NCI-H2029 treated with DMSO at 0.1 percent for 48 hours (cell line): ENCODE data around the gene NEURL1B.

Experiments used
- DNase-seq: peaks from one replicate; lab custom pipeline; 2025; lab: John Stamatoyannopoulos, UW

NEURL1B gene

GRCh38 chr5:172715931-172716682, 75.0 kb downstream of the NEURL1B start:
- DNase-seq = no peak

- peak; percentile 52 for DNase-seq
These were observed 75.8 kb downstream of the NEURL1B start for GRCh38 chr5:172716796-172717313.

- DNase-seq = no peak
These were observed 76.6 kb downstream of the NEURL1B start for GRCh38 chr5:172717481-172718195.

- DNase-seq = no peak
These were observed 77.6 kb downstream of the NEURL1B start for GRCh38 chr5:172718527-172719114.

GRCh38 chr5:172719211-172719610, 78.1 kb downstream of the NEURL1B start:
- DNase-seq = no peak

GRCh38 chr5:172720655-172721054, 79.6 kb downstream of the NEURL1B start:
- DNase-seq = no peak

- no peak for DNase-seq
These were observed 80.6 kb downstream of the NEURL1B start for GRCh38 chr5:172721455-172722326.

- DNase-seq = no peak
These were observed 81.3 kb downstream of the NEURL1B start for GRCh38 chr5:172722327-172722815.

- no peak for DNase-seq
These were observed 82.4 kb downstream of the NEURL1B start for GRCh38 chr5:172723508-172723907.

GRCh38 chr5:172724242-172725183, 83.5 kb downstream of the NEURL1B start:
- no peak for DNase-seq

- no peak for DNase-seq
These were observed 84.2 kb downstream of the NEURL1B start for GRCh38 chr5:172725273-172725672.

- no peak for DNase-seq
These were observed 84.7 kb downstream of the NEURL1B start for GRCh38 chr5:172725785-172726184.

- DNase-seq = no peak
These were observed 85.9 kb downstream of the NEURL1B start for GRCh38 chr5:172726966-172727365.

- no peak for DNase-seq
These were observed 86.5 kb downstream of the NEURL1B start for GRCh38 chr5:172727551-172727950.

- DNase-seq = no peak
These were observed 87.6 kb downstream of the NEURL1B start for GRCh38 chr5:172728481-172729241.

GRCh38 chr5:172729588-172729987, 88.5 kb downstream of the NEURL1B start:
- no peak for DNase-seq

GRCh38 chr5:172730222-172730621, 89.2 kb downstream of the NEURL1B start:
- DNase-seq = no peak

- DNase-seq = no peak
These were observed 90.1 kb downstream of the NEURL1B start for GRCh38 chr5:172730981-172731679.

- DNase-seq = no peak
These were observed 90.6 kb downstream of the NEURL1B start for GRCh38 chr5:172731680-172732074.
